Measurements from ENCODE around the gene AUTS2.
"Not testable (repeated sequence)": the region's sequence is repeated elsewhere in the genome, so short reads cannot be mapped to it uniquely, and the experiment has no call there.

The AUTS2 gene

DNA sequence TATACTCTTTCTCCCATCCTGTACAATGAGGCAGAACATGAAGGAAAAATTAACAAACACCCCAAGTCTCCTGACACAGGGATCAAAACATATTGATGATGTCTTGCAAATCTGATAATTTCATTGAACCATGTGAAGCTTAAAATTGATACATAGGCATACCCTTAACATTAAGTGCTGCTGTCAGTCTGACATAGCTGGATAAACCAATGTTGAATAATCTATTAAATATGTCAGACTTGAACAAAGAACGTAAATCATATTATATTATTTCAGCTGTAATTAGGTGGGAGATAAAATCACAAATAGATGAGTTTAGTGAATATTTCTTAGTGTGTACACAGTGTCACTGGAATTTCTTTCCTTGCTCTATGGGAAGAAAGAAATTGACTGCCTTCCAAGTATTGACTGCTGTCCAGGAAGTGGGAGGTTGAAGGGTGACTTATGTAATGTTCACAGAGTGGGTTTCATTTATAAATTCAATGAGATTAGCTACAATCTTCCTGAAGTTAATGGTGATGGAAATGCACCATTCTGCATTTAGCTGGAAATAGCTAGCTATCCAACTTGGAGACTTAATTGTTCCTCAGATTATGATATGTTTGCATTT, 170.8 kb downstream of the AUTS2 start:
- no peak for DNase-seq

DNA sequence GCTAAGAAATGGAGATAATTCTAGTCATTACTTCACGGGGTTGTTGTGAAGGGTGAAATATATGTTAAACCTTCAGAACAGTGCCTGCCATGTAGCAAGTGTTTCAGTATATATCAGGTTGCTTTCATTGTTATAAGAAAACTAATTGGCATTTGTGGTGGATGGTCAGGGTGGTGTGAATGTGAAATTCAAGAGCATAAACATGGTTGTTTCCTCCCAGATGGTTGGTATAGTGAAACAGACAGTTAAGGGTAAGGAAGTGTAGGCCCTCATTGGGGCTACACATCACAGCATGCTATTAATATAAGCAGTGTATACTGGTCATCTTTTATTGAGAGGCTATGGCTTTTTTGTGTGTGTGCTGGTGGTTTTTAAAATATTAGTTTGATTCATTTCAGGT, 171.6 kb downstream of the AUTS2 start:
- DNase-seq = no peak

DNA sequence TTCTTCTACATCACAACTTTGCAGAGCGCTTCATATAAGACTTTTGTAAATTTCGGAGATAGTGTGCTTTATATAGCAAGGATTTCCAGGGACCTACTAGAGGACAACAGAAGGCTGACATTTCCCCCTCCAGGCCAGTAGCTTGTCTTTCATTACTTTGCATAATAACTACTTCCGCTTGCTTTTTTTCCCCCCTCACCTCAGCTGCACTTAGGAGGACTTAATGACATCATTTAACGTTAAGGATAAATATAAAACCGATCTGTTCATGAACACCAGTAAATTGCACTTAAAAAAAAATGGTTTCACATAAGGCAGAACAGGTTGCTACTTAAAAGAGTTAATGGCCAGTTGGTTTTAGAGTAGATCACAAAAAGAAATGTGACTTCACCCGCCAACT, 172.3 kb downstream of the AUTS2 start:
- no peak for DNase-seq

DNA sequence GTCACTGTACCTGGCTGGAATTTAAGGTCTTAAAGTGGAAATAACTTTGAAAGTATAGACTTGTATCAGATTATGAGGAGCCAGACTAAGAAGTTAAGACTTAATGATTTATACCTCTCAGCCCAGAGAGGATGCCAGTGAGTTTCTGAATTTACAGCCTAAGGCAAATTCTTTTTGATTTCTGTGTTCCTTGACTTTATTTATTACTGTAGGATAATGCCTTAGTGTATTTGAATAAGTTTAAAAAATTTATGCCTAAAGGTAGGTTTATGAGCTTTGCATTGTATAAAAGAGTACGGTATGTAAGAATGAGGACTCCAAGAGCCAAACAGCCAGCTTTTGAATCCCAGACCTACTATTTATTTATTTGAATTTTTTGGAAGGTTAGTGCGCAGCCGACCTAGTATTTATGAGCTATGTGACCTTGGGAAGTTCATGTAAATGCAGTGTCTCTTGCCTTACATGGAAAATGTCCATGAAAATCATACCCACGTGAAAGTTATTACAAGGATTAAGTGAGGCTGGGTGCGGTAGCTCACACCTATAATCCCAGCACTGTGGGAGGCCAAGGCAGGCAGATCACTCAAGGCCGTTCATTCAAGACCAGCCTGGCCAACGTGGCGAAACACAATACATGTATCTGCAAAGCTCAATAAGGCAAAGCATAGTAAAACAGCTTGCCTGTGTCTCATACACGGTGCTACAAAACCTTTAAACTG, 174.6 kb downstream of the AUTS2 start:
- no peak for DNase-seq

DNA sequence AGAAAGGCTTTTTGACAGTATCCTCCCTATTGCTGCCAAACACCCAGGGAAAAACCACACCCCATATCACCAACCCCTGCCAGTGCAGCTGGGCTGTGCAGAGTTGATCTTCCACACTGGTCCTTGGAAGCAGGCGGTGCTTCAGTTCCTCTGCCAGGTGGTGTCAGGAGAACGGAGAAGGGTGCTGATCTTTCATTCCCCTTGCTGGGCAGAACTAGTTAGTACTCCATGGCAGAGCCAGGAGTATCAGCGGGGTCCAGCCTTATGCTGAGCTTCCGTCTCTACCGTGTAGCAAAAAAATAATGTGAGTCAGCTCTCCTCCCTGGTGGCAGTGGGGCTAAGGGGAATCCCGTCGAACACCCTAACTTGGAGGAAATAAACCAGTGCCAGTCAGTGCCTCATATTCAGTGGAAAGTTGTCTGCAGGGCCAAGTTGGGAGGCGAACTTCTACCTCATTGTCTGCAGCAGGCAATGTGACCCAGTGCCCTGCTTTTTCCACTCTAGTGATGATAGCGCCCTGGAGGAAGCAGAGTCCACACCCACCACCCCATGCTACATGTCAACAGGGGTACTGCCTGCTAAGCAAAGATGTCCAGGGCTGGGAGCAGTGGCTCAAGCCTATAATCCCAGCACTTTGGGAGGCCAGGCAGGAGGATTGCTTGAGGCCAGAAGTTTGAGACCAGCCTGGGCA, 175.4 kb downstream of the AUTS2 start:
- no peak for DNase-seq

DNA sequence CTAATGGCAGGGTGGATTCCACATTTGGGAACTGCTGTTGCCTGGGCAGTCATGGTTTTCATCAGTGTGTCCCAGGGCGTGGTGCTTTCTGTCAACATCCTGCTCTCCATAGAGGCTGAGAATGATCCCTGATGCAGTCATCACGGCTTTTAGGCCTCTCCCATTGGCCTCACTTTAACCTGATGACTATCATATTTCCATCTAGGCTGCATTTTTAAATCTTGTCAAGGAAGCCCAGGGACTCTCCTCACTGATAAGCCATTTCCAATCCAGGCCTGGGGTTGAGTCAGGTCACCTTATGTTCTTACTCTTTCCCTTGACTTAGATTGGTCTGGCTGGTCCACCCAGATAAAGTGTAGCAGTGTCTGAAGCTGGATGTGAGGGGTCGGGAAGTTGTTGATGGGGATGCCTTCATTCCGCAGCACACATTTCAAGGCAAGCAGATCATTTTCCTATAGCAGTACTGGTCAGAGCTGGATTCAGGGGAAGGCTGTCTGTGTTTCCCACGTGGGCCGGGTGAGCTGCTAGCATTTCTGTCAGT, 177.0 kb downstream of the AUTS2 start:
- DNase-seq = no peak

DNA sequence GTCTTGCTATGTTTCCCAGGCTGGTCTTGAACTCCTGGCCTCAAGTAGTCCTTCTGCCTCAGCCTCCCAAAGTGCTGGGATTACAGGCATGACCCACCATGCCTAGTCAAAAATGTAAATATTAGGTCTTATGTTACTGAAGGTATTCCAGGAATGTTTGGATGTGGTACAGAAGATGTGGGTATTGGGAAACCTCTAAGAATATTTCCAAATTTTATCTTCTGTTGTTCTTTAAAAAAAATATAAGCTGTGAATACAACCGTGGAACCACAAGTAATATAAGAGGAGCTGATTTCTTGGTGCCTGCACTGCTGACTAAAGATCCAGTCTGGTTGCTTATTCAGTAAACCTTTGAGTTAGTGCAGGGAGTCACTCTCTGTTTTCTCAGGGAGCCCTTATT, 178.3 kb downstream of the AUTS2 start:
- no peak for DNase-seq

DNA sequence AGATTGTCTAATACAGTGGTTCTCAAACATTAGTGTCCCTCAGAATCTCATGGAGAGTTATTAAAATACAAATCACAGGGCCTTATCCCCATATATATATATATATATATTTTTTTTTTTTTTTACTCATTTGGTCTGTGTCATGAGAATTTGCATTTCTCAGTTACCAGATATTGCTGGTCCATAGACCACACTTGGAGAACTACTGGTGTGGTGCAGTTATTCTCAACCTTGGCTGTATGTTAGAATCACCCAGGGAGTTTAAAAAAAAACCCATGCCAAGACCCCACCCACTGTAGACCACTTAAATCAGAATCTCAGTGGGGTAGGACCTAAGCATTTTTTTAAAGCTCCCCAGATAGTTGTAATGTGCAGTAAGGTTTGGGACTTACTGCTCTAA, 179.9 kb downstream of the AUTS2 start:
- no peak for DNase-seq

DNA sequence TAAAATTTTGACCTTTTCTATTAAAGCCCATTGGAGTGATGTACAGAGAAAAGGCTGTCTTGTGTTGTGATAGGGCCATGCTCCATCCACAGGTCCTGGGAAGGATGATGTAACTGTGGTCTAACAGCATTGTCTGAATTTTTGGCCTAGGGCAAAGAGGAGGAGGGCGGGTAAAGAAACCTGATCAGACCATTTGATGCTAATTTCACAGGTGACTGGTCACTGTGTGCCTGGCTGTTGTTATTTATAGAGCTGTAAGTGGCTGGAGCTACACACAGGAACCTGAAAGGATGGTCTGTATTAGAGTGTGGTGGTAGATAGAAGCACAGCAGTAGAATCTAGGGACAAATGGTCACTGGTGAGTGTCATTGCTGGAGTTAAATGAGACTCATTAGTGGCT, 182.1 kb downstream of the AUTS2 start:
- no peak for DNase-seq

DNA sequence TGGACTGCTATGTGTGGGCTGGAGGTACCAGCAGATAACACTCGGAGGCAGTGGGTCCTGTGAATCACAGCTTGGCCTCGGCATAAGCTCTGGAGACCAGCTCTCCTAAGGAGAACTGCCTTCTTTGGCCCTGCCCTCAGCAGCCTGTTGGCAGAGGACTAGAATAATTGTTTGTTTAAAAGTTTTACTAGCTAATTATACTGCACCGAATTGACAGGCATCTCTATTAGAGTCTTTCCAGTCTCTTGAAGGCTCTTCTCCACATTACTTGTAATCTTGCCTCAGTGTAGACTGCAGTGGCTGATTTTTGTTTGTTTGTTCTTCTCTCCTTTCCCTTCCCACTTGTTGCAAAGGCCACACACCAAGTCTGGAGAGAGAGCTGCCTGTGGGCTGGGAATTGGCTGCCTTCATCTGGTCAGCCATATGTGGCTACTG, 183.2 kb downstream of the AUTS2 start:
- no peak for DNase-seq

DNA sequence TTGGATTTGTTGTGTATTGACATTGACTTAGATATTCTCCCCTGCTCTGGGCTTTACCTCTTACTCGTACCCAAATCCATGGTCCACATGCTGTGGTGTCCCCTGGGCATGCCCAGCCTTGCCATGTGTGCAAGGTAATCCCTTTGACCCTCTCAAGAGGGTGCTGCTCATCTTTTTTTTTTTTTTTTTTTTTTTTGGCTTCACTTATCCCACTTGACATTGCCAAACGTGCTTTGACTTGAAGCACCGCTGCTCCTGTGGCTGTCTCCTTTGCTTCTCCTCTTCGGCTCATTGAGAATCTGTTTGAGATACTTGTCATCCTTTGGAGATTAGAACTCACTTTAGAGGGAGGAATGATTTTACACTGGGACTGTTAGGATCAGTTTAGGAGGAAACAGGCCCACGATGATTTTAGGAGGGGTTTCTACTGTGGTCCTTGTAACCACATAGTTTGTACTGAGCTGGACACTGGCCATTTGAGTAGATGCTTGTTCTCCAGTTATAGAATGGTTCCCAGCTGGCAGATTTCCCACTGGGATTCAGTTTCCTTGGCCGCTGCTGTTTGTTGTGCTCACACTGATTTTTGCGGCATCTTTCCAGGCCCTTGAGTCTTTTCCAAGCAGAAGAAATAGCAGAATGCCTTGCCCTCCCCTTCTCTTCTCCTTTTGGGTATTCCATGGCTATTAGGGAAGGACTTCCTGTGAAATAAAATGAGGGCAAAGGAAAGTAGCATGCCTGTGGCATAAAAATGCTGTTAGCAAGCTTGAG, 184.8 kb downstream of the AUTS2 start:
- DNase-seq = no peak

DNA sequence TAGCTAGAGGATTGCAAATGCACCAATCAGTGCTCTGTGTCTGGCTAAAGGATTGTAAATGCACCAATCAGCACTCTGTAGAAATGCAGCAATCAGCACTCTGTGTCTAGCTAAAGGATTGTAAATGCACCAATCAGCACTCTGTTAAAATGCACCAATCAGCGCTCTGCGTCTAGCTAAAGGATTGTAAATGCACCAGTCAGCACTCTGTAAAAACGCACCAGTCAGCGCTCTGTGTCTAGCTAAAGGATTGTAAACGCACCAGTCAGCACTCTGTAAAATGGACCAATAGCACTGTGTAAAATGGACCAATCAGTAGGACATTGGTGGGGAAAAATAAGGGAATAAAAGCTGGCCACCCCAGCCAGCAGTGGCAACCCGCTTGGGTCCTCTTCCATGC, 187.9 kb downstream of the AUTS2 start:
- DNase-seq = not testable (repeated sequence)

DNA sequence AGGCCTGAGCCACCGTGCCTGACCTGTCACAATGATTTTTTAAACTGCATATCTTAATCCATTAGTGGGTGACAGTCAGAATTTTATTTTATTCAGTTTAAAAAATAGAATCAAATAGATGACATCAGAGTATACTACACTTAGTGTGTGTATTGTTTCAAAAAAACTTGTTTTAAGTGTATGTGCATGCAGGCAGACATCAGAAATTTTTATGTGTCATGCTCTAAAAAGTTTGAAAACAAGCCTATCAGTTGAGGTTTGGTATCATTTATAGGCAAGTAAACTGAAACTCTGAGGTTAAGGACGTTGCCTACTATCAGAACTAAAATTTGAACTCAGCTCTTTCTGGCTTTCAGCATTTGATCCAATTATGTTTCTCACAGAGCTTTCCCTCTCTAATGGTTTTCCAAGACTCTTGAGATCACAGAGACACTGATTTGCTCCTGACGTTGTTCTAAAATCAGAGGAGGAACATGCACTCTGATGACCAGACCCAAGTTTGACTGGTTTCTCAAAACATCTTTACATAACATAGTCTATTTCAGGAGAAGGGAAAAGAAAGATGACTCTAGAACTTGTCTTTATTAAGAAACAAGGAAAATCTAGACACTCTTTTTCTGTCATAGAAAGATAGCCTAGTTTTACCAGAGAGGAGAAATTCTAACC, 188.6 kb downstream of the AUTS2 start:
- no peak for DNase-seq

DNA sequence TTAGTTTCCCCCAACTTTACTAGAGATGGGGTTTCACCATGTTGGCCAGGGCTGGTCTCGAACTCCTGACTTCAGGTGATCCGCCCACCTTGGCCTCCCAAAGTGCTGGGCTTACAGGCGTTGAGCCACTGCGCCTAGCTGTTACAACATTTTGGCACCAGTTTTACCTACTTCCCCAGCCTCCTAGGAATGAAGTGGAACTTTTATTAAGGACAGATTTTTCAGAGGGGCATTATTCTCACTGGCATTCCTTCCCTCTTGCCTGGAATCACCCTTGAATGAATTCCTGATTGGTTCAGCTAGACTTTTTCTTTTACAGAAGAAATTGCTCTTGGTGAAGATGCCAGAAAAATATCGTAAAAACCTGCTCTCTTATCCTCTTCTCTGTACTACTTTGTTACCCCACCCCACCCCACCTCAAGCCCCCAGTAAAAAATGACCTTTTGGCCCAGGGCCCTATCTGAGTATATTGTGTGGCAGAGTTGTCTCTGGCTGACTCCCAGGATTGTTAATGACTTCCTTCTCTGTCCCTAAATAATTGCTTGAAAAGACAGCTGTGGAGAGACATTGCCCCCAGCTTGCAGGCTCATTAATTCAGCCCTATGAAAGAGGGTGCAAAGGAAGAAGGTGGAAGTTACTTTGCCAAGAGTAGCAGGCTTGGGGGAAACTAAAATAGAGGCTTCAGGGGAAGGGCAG, 189.6 kb downstream of the AUTS2 start:
- no peak for DNase-seq

DNA sequence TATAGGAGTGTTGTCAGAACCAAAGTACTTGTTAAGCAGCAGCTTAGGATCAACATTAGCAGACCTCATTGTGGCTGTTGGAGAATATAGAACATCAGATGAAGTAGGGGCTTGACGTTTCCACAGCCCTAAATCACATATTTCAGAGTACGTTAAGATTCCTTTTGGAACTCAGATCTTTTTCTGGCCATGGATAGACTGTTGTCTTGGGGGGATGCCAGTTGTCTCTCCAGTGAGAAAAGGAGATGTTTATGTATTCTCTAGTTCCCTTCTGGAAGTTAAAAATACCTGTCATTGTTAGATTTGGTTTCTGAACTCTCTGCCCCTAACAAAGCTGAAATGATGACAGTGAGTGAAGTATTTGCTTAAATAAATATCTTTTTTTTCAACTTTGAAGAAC, 191.3 kb downstream of the AUTS2 start:
- no peak for DNase-seq

DNA sequence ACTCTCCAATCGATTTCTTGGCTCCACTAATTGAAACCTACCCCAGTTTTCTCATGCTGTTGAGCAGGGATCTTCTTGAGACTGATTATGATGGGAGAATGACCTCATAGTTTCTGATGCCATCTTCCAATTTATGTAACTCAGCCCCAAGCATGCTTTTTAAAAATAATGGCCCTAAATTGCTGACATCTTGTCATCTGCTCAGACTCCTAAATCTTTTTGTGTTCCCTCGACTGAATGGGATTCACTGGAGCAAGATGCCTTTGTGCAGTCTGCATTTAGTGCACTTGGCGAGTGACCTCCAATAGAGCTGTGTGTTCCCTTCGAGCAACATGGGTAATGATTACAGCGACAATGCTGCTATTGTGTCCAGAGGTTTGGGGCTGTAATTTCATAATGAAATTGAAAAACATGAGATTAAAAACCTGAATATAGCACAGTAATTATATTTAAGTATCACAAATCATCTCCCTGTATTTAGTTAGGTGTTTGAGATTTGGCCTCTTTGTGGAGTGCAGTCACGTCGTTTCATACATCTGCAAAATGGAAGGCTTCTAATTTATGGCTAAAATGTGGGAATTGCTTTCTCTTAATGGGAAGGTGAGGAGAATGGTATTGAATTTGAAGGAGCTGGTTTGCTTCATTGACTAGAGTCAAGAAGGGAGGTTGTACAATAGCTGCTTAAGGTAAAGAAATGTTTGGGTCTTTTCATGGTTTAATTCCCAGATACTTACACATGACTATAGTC, 192.9 kb downstream of the AUTS2 start:
- no peak for DNase-seq

DNA sequence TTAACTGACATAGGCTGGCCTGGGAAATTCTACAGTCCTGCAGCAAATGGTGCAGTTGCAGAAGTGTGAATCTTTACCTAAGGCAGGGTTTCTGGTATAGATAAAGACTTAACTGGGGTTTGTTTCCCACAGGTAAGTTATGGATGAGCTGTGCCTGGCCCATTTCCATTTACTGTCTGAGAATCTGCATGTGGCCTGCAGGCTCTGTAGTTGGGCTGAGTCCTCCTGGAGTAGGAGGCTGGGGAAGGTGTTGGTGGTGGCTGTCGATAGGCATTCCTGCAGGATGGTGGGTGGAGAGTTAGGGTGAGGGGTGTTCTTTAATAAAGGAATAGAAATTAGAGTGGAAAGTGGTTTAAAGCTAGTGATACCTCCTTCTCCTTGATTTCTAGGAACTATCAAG, 193.5 kb downstream of the AUTS2 start:
- no peak for DNase-seq

DNA sequence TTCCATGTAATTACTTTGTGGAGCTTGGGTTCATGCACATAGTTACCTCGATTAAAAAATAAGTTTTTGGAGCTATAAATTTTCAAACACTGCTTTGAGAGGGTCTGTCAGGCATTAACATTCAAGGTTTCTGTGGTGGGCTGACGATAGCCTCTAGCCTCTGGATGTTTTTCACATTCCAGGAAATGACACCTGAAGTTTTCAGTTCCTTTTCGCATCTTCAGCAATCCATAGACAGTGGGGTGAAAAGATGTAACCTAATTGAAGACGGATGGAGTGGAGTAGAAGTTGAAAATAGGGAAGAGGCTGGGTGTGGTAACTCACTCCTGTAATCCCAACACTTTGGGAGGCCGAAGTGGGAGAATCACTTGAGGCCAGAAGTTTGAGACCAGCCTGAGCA, 197.7 kb downstream of the AUTS2 start:
- no peak for DNase-seq

DNA sequence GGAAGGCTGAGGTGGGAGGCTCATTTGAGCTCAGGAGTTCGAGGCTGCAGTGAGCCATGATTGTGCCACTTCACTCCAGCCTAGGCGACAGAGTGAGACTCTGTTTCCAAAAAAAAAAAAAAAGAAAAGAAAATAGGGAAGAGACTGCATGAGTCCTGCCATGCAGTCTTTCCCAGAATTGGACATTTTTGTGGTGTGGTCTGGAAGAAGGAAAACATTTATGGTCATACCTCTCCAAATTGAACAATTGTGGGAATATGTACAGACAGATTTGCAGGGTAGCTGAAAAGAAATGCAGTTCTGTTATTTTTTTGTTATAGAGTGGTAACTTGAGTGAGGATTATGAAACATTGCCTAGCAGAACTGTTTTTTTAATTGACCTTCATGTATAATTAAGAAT, 198.1 kb downstream of the AUTS2 start:
- DNase-seq = no peak

DNA sequence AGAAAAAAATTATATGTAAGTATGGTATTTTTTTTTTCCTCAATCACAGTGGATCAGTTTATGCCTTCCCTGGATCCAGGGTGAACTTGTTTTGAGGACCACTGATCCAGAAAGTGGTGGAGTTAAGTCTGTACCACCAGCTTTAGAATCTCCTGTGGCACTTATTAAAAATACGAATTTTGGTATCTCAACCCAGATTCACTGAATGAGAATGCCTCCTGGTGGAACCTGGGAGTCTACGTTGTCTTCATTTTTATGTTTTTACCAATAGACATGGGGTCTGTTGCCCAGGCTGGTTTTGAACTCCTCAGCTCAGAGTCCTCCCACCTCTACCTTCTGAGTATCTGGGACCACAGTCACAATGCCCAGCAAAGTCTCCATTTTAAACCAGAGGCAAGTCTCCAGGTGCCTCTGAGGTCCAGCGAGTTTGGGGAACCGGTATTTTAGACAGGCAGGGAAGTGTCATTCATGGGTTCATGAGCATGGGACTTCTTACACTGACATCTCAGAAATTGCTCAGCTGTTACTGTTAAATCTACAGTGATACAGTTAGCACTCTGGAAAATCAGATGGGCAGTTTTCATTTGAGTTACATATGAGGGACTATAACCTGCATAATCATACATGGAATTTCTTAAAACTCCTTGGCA, 200.9 kb downstream of the AUTS2 start:
- no peak for DNase-seq

DNA sequence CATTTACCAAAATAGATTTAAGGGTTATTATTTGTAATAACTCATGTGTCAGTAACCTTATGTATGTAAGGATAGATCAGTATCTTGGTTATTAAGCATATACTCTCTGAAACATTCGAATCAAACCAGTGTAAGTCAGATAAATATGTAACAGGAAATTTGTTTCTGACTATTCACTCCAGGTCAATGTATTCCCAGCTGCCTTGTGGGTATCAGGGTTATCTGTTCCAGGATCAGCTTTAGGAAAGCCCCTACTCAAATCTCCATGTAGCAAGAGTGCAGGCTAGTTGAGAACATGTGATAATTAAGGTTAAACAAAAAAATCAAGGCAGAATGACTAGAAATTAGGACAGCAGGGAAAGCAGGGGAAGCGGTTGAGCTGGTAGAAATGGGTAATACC, 201.7 kb downstream of the AUTS2 start:
- DNase-seq = no peak

Measured in stimulated activated CD4-positive, alpha-beta T cell treated with anti-CD3 and anti-CD28 coated beads, Interleukin-4, amount 100 ng/mL, for 1 hour (primary cell).